Lower leg skin (tissue), 4 donors: Measurements from ENCODE around the gene CBX1. TPM values are rescaled to one million over a fixed set of nuclear protein-coding genes. Genes with fewer than 3 reads are reported as not detected.

ENCODE experiments used
- DNase-seq, 2 donors: peaks; one replicate each; pipeline ENCODE4 v3.0.0-alpha.2; 2019; ENCODE audit warnings: low spot score in 2 of 2
- H3K4me3 ChIP-seq: fragments of 200-600 bp; sonication (generic); 2 replicates; pipeline ENCODE4 v1.5.1; 2017; ENCODE audit warnings: mild to moderate bottlenecking, low read depth; ENCODE audit not compliant: poor library complexity, severe bottlenecking
- POLR2A ChIP-seq, 2 donors: fragments of 450-650 bp; IDR thresholded peaks; one replicate each; pipeline ENCODE4 v1.6.1; 2016 to 2017; ENCODE audit warnings: antibody characterized with exemption in 2 of 2, mild to moderate bottlenecking in 1 of 2, moderate library complexity in 1 of 2
- WGBS, 2 donors: methylation state at CpG; one replicate each; pipeline ENCODE4 v1.1.5; 2018; 5-methylcytosine and 5-hydroxymethylcytosine counted together
- intact Hi-C: fragments of 100-400 bp; cut with DNase I; formaldehyde crosslinking; loops from one replicate; pipeline ENCODE4 v1.15.0; 2023; ENCODE audit warnings: low total_unique reads
- total RNA-seq, 4 donors: library from RNA; depleted of rRNA; stranded (reverse); fragments of >200 nt; gene quantifications; one replicate each; pipeline ENCODE4 v1.1.0, GENCODE V29; 2016
- TF ChIP-seq, protein P1 (sequence below), 3 donors: fragments of 450-650 bp; IDR thresholded peaks; one replicate each; pipeline ENCODE4 v1.5.1; 2016; ENCODE audit warnings: antibody characterized with exemption in 3 of 3, mild to moderate bottlenecking in 3 of 3, moderate library complexity in 2 of 3

The CBX1 gene
- total RNA-seq, 4 donors from 2014 or later, result 23.2 to 33.5 (median 25.6) TPM

DNA sequence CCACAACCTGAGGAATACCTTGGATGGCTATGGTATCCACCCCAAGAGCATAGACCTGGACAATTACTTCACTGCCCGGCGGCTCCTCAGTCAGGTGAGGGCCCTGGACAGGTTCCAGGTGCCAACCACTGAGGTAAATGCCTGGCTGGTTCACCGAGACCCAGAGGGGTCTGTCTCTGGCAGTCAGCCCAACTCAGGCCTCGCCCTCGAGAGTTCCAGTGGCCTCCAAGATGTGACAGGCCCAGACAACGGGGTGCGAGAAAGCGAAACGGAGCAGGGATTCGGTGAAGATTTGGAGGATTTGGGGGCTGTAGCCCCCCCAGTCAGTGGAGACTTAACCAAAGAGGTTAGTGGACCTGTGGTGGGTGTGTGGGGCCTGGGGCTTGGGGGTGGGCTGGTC lies 50.0 kb downstream of the CBX1 start:
- intact Hi-C loops, result no loop called here
- no peak for DNase-seq

DNA sequence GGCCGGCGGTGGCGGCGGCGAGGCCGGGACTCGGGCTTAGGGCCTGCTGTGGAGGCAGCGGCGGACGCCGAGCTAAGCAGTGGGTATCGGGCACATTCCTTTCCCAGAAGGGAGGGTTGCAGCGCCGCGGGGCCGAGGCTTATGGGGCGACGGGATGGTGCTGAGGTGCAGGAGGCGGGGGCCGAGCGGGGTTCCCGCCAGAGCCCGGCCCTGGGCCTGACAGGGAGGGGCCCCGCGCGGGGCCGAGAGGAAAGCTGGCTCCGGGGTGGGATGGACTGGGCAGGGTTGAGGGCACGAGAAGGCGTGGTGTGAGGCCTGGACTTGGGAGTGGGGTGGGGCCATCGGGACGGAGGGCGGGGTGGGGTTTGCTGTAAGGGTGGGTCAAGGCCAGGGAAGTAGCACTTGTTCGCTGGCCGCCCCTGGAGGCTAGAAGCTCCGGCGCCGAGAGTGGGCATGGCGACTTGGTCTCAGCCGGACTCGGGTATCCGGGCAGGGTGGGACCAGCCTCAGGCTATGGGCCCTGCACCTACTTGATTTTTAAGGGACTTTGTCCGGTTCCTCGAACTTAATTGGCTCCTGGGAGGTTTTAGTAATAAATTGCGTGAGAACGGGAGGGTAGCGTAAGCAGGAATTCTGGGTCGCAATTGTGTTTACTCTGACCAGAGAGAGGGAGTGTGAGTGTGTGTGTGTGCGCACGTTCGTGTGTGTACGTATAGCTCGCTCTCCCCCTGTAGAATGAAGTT lies 52.7 kb downstream of the CBX1 start:
- intact Hi-C loops, result no loop called here
- WGBS, 2 donors, result 0% methylated on average over 37 to 45 of the region's 53 CpGs
- TF ChIP-seq POLR2A (IDR thresholded peaks at IDR 0.05), result peak in 1 of 2 donors; percentile 4
- TF ChIP-seq, protein P1, sequence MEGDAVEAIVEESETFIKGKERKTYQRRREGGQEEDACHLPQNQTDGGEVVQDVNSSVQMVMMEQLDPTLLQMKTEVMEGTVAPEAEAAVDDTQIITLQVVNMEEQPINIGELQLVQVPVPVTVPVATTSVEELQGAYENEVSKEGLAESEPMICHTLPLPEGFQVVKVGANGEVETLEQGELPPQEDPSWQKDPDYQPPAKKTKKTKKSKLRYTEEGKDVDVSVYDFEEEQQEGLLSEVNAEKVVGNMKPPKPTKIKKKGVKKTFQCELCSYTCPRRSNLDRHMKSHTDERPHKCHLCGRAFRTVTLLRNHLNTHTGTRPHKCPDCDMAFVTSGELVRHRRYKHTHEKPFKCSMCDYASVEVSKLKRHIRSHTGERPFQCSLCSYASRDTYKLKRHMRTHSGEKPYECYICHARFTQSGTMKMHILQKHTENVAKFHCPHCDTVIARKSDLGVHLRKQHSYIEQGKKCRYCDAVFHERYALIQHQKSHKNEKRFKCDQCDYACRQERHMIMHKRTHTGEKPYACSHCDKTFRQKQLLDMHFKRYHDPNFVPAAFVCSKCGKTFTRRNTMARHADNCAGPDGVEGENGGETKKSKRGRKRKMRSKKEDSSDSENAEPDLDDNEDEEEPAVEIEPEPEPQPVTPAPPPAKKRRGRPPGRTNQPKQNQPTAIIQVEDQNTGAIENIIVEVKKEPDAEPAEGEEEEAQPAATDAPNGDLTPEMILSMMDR (IDR thresholded peaks at IDR 0.05), result peak in 1 of 3 donors; percentile 27

More for the DNA sequence above, 50.0 kb downstream of the CBX1 start:
- 41 to 55% methylated on average over 9 to 10 of the region's 10 CpGs for WGBS, 2 donors
- no peak overlapping the region for H3K4me3 ChIP-seq
- TF ChIP-seq POLR2A (IDR thresholded peaks at IDR 0.05), result no peak
- TF ChIP-seq, protein P1 (IDR thresholded peaks at IDR 0.05), result no peak

DNA sequence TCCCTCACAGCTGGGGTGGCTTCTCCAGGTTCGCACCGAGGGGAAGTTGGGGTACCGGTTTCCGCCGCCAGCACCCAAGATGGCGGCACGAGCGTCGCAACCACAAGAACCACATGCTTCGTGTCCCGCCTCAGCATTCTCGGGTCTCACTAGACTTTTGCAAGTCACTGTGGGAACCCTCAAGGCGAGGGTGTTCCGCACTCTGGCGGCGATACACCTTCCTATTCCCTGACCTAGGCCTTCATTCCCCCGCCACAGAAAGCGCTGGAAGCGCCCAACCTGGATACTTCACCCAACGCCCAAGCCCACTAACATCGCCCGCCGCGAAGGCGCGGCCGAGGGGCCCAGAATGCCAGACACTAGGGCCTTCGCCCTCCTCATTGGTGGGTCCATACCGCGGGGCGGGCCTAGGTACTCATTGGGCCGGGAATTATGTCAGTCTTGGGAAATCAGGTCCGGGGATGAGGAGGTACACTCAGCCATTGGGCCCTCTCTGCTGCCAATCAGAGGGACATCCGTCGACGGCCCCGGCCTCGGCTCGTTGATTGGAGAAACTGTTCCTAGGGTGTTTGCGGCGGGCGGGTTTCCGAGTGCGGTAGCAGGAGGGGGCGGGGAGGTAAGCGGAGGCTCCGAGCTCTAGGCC lies 53.4 kb downstream of the CBX1 start, which contains the start of gene NFE2L1:
NFE2L1 (plus strand) TSS at position 619 of the 643 bp plus-strand sequence. CDS start 2,760 bp downstream, outside the sequence.
- peak in 1 of 2 donors; percentile 44 for TF ChIP-seq POLR2A (IDR thresholded peaks at IDR 0.05)
- TF ChIP-seq, protein P1 (IDR thresholded peaks at IDR 0.05), result no peak
- peak within 1 kb of the TSS; percentile 65 for H3K4me3 ChIP-seq
- intact Hi-C loops, result no loop called here
- 0% methylated on average over 20 to 39 of the region's 47 CpGs for WGBS, 2 donors
- peak; percentile 100 for DNase-seq

More for the DNA sequence above, 52.7 kb downstream of the CBX1 start:
- H3K4me3 ChIP-seq, result peak overlapping the region; percentile 65
- peak; percentile 87 to 98 for DNase-seq

DNA sequence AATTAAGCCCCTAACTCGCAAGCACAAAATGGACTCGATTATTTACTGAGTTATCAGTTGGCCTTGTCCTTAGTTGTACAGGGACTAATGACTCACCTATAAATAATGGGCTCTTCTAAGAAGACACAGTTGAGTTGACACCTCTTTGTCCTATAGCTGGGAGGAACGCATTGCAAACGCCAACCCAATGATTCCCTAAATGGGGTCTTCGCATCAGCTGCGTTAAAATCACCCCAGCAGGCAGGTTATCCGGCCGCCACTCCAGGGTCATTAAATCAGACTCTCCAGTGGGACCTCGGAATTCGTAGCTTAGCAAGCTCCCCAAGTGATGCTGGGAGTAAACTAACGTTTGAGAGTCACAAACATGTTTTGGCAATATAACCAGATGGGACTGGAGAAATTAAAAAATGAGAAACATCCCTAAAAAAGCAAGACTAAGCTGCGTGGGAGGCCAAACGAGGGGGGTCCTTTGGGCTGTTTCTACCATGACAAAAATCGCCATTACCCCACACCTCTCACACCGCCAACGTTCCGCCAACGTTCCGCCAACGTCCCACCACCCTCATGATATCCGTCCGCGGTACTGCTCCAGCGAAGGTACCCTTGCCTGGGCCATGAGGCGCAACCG lies 54.1 kb downstream of the CBX1 start:
- intact Hi-C loops, result no loop called here
- no peak for DNase-seq
- peak overlapping the region; percentile 40 for H3K4me3 ChIP-seq
- TF ChIP-seq, protein P1 (IDR thresholded peaks at IDR 0.05), result no peak
- TF ChIP-seq POLR2A (IDR thresholded peaks at IDR 0.05), result no peak
- 7 to 8% methylated on average over 20 to 26 of the region's 26 CpGs for WGBS, 2 donors

DNA sequence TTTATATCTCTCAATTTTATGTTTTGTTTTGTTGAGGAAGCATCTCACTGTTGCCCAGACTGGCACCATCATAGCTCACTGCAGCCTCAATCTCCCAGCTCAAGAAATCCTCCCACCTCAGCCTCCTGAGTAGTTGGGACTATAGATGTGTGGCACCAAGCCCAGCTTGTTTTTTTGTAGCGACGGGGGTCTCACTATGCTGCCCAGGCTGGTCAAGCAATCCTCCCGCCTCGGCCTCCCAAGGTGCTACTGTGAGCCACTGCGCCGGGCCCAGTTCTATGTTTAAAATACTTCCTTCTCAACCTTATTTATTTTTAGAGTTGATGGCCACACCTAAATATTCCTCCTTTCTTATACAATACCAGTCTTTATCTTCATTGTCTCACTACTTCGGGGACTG lies 55.0 kb downstream of the CBX1 start:
- H3K4me3 ChIP-seq, result no peak overlapping the region
- no peak for TF ChIP-seq POLR2A (IDR thresholded peaks at IDR 0.05)
- intact Hi-C loops, result no loop called here
- DNase-seq, result no peak
- 49 to 50% methylated on average over 7 of the region's 7 CpGs for WGBS, 2 donors
